ENCODE results near the gene ZNF536.

The ZNF536 gene

GRCh38 chr19:30361721-30362120, 10.5 kb upstream of the ZNF536 start:
- in situ Hi-C loops (cut with HindIII; ENCODE audit: low sequenced_read_pairs) = no loop called here

- in situ Hi-C loops (cut with HindIII; ENCODE audit: low sequenced_read_pairs) = no loop called here
Measured at GRCh38 chr19:30362156-30362754, 9.9 kb upstream of the ZNF536 start.

- in situ Hi-C loops (cut with HindIII; ENCODE audit: low sequenced_read_pairs) = no loop called here
Measured at GRCh38 chr19:30363073-30363472, 9.1 kb upstream of the ZNF536 start.

GRCh38 chr19:30364866-30365800, 7.1 kb upstream of the ZNF536 start:
- in situ Hi-C loops (cut with HindIII; ENCODE audit: low sequenced_read_pairs) = no loop called here

GRCh38 chr19:30366282-30366681, 5.9 kb upstream of the ZNF536 start:
- in situ Hi-C loops (cut with HindIII; ENCODE audit: low sequenced_read_pairs) = no loop called here

GRCh38 chr19:30367006-30367405, 5.2 kb upstream of the ZNF536 start:
- in situ Hi-C loops (cut with HindIII; ENCODE audit: low sequenced_read_pairs) = no loop called here

- in situ Hi-C loops (cut with HindIII; ENCODE audit: low sequenced_read_pairs) = no loop called here
Measured at GRCh38 chr19:30367421-30367820, 4.8 kb upstream of the ZNF536 start.

- in situ Hi-C loops (cut with HindIII; ENCODE audit: low sequenced_read_pairs) = no loop called here
Measured at GRCh38 chr19:30369833-30370232, 2.4 kb upstream of the ZNF536 start.

- in situ Hi-C loops (cut with HindIII; ENCODE audit: low sequenced_read_pairs) = no loop called here
Measured at GRCh38 chr19:30371161-30371836, 885 bp upstream of the ZNF536 start.

GRCh38 chr19:30373593-30373992, 1.4 kb downstream of the ZNF536 start:
- in situ Hi-C loops (cut with HindIII; ENCODE audit: low sequenced_read_pairs) = no loop called here

GRCh38 chr19:30374539-30374864, 2.3 kb downstream of the ZNF536 start:
- in situ Hi-C loops (cut with HindIII; ENCODE audit: low sequenced_read_pairs) = no loop called here

- in situ Hi-C loops (cut with HindIII; ENCODE audit: low sequenced_read_pairs) = no loop called here
Measured at GRCh38 chr19:30374865-30375552, 2.8 kb downstream of the ZNF536 start.

GRCh38 chr19:30375553-30376031, 3.4 kb downstream of the ZNF536 start:
- in situ Hi-C loops (cut with HindIII; ENCODE audit: low sequenced_read_pairs) = no loop called here

GRCh38 chr19:30376272-30376671, 4.1 kb downstream of the ZNF536 start:
- in situ Hi-C loops (cut with HindIII; ENCODE audit: low sequenced_read_pairs) = no loop called here

GRCh38 chr19:30376826-30377425, 4.7 kb downstream of the ZNF536 start:
- in situ Hi-C loops (cut with HindIII; ENCODE audit: low sequenced_read_pairs) = no loop called here

- in situ Hi-C loops (cut with HindIII; ENCODE audit: low sequenced_read_pairs) = no loop called here
Measured at GRCh38 chr19:30378701-30379100, 6.5 kb downstream of the ZNF536 start.

- in situ Hi-C loops (cut with HindIII; ENCODE audit: low sequenced_read_pairs) = no loop called here
Measured at GRCh38 chr19:30379841-30380610, 7.8 kb downstream of the ZNF536 start.

- in situ Hi-C loops (cut with HindIII; ENCODE audit: low sequenced_read_pairs) = no loop called here
Measured at GRCh38 chr19:30381366-30381765, 9.2 kb downstream of the ZNF536 start.

- in situ Hi-C loops (cut with HindIII; ENCODE audit: low sequenced_read_pairs) = no loop called here
Measured at GRCh38 chr19:30385174-30385573, 13.0 kb downstream of the ZNF536 start.

GRCh38 chr19:30385666-30386065, 13.5 kb downstream of the ZNF536 start:
- in situ Hi-C loops (cut with HindIII; ENCODE audit: low sequenced_read_pairs) = no loop called here
